ENCODE data around the gene NAGK. TPM values are rescaled to one million over a fixed set of nuclear protein-coding genes. Genes with fewer than 3 reads are reported as not detected.
A peak's percentile ranks its signal among the peaks of the same experiment; 100 is the strongest.

Gene NAGK
- total RNA-seq, 2 experiments from 2014 or later = 97.8 to 211 TPM

GRCh38 chr2:71067567-71068217 lies 756 bp upstream of the NAGK start:
- intact Hi-C loops (cut with micrococcal nuclease; ENCODE audit: unreplicated experiment) = loop anchor here (1.0 to 10.0 kb wide), 6 partner anchors 63 to 980 kb away; partner anchors contain the start of genes MCEE, MPHOSPH10, PAIP2B and PCBP1
- TF ChIP-seq CTCF (conservative IDR thresholded peaks at IDR 0.05; ENCODE audit: low read length) (peak; percentile 47; the same call in 1 of the 2 replicates), EZH2phosphoT487 (IDR thresholded peaks at IDR 0.05; ENCODE audit: borderline replicate concordance, low read depth, low read length) (no peak)
- H3K27ac ChIP-seq (ENCODE audit: low read depth, low read length, poor library complexity, severe bottlenecking) = peak overlapping the region; percentile 99
- BruUV-seq (replicated peaks) = TSS peak; percentile 85
- ChIA-PET CTCF (ENCODE audit: unreplicated experiment) (no interaction called here), POLR2A (interaction anchor here (0.6 to 2.9 kb wide), 7 partner anchors 11 to 810 kb away, joined by 3 to 11 read pairs (median 4); partner anchors contain the start of genes MCEE, MPHOSPH10, PCYOX1 and SNRPG)
- no peaks in the 10 kb centered on the region for H3K9me3 ChIP-seq (ENCODE audit: low read length)
- H3K79me2 ChIP-seq (ENCODE audit: insufficient read depth, low read depth, low read length) = peaks cover 59% of the 10 kb centered on the region
- H2AFZ ChIP-seq (ENCODE audit: low read length) = peak overlapping the region; percentile 11; the same call in 1 of the 2 replicates
- no peaks in the 10 kb centered on the region for H3K9me2 ChIP-seq (ENCODE audit: insufficient read depth, low read length)
- peaks cover 84% of the 10 kb centered on the region for H3K4me1 ChIP-seq (ENCODE audit: insufficient read depth, low read length, poor library complexity, severe bottlenecking)
- H3K4me2 ChIP-seq (ENCODE audit: low read length) = peak overlapping the region; percentile 92
- peaks cover 33% of the 10 kb centered on the region for H3K36me3 ChIP-seq (ENCODE audit: insufficient read depth, low read length)
- H4K20me1 ChIP-seq (ENCODE audit: insufficient read depth, low read length) = peaks cover 16% of the 10 kb centered on the region
- peak overlapping the region; percentile 94 for H3K4me3 ChIP-seq (ENCODE audit: low read depth, low read length, poor library complexity, severe bottlenecking)
- peak; percentile 63 for DNase-seq (ENCODE audit: low spot score)

GRCh38 chr2:71069376-71069775 lies 928 bp downstream of the NAGK start:
- Histone ChIP-seq H3K79me2 (ENCODE audit: insufficient read depth, low read depth, low read length) (peaks cover 59% of the 10 kb centered on the region), H4K20me1 (ENCODE audit: insufficient read depth, low read length) (peaks cover 18% of the 10 kb centered on the region), H2AFZ (ENCODE audit: low read length) (no peak overlapping the region), H3K4me2 (ENCODE audit: low read length) (peak overlapping the region; percentile 92), H3K36me3 (ENCODE audit: insufficient read depth, low read length) (peaks cover 49% of the 10 kb centered on the region), H3K9me2 (ENCODE audit: insufficient read depth, low read length) (no peaks in the 10 kb centered on the region), H3K27ac (ENCODE audit: low read depth, low read length, poor library complexity, severe bottlenecking) (peak overlapping the region; percentile 99), H3K9me3 (ENCODE audit: low read length) (no peaks in the 10 kb centered on the region), H3K4me3 (ENCODE audit: low read depth, low read length, poor library complexity, severe bottlenecking) (peak overlapping the region; percentile 94), H3K4me1 (ENCODE audit: insufficient read depth, low read length, poor library complexity, severe bottlenecking) (peaks cover 71% of the 10 kb centered on the region)
- DNase-seq (ENCODE audit: low spot score) = no peak
- TF ChIP-seq CTCF (conservative IDR thresholded peaks at IDR 0.05; ENCODE audit: low read length) (no peak), EZH2phosphoT487 (IDR thresholded peaks at IDR 0.05; ENCODE audit: borderline replicate concordance, low read depth, low read length) (no peak)
- intact Hi-C loops (cut with micrococcal nuclease; ENCODE audit: unreplicated experiment) = loop anchor here (2.0 to 10.0 kb wide), 5 partner anchors 75 to 982 kb away; partner anchors contain the start of genes PAIP2B, PCBP1, TEX261 and TIA1
- ChIA-PET CTCF (ENCODE audit: unreplicated experiment) (interaction anchor here (1.2 to 2.0 kb wide), 3 partner anchors 19 to 85 kb away, joined by 4 to 5 read pairs (median 4); no protein-coding TSS in a partner anchor), POLR2A (interaction anchor here (1.2 to 2.9 kb wide), 3 partner anchors 10 to 70 kb away, joined by 3 to 11 read pairs (median 4); partner anchors contain the start of genes MCEE and MPHOSPH10)
- BruUV-seq (replicated peaks) = TSS peak; percentile 71

Measured in OCI-LY7 (cell line).